NCI-H510A (cell line): ENCODE measurements around the gene FBXW2.

Experiments
- DNase-seq: peaks from one replicate; lab custom pipeline; 2025; lab: John Stamatoyannopoulos, UW

The FBXW2 gene

GRCh38 chr9:120741701-120742100, 51.5 kb downstream of the FBXW2 start:
- no peak for DNase-seq

GRCh38 chr9:120741191-120741590, 52.0 kb downstream of the FBXW2 start:
- DNase-seq, result no peak

- DNase-seq, result no peak
Observed at GRCh38 chr9:120740132-120740531, 53.1 kb downstream of the FBXW2 start.

- no peak for DNase-seq
Observed at GRCh38 chr9:120737416-120738165, 55.6 kb downstream of the FBXW2 start.

- no peak for DNase-seq
Observed at GRCh38 chr9:120736881-120737280, 56.3 kb downstream of the FBXW2 start.

GRCh38 chr9:120735415-120736126, 57.6 kb downstream of the FBXW2 start:
- DNase-seq, result no peak

GRCh38 chr9:120734607-120735410, 58.4 kb downstream of the FBXW2 start:
- no peak for DNase-seq

GRCh38 chr9:120733190-120733589, 60.0 kb downstream of the FBXW2 start:
- no peak for DNase-seq

- no peak for DNase-seq
Observed at GRCh38 chr9:120730654-120731514, 62.3 kb downstream of the FBXW2 start.

- no peak for DNase-seq
Observed at GRCh38 chr9:120729791-120730241, 63.4 kb downstream of the FBXW2 start.

GRCh38 chr9:120726484-120726883, 66.7 kb downstream of the FBXW2 start:
- DNase-seq, result no peak

- DNase-seq, result no peak
Observed at GRCh38 chr9:120725907-120726306, 67.3 kb downstream of the FBXW2 start.

GRCh38 chr9:120724757-120725400, 68.3 kb downstream of the FBXW2 start:
- no peak for DNase-seq

GRCh38 chr9:120723565-120723964, 69.7 kb downstream of the FBXW2 start:
- DNase-seq, result no peak

- DNase-seq, result no peak
Observed at GRCh38 chr9:120720404-120720803, 72.8 kb downstream of the FBXW2 start.

GRCh38 chr9:120718316-120718715, 74.9 kb downstream of the FBXW2 start:
- no peak for DNase-seq

- DNase-seq, result no peak
Observed at GRCh38 chr9:120717176-120717575, 76.0 kb downstream of the FBXW2 start.

GRCh38 chr9:120716483-120716882, 76.7 kb downstream of the FBXW2 start:
- DNase-seq, result no peak

- no peak for DNase-seq
Observed at GRCh38 chr9:120715389-120715924, 77.8 kb downstream of the FBXW2 start.

- no peak for DNase-seq
Observed at GRCh38 chr9:120714846-120715388, 78.3 kb downstream of the FBXW2 start.
